Pancreas (tissue), 8 donors: ENCODE results near the gene ACOD1. TPM values are rescaled to one million over a fixed set of nuclear protein-coding genes. Genes with fewer than 3 reads are reported as not detected.

ENCODE experiments used
- polyA plus RNA-seq, 2 donors: library from polyadenylated mRNA; stranded (reverse); fragments of 200-250 nt; gene quantifications; one replicate each; pipeline ENCODE4 v1.2.3, GENCODE V29; 2013
- total RNA-seq, 6 donors: library from RNA; stranded (reverse); fragmentation: NEBNext Ultra II Directional in 4 of 6; extraction: Animal tissue kit (Norgen Biotek cat#: 25700) in 4 of 6; gene quantifications; one replicate each; pipeline versions ENCODE4 v1.2.1 to v1.2.4, GENCODE V29; 2021 to 2023
- donor health status: healthy with polysubstance abuse.
- donor health status: DM: no; HTN: no; CAD: no; lungs with moderate emphysema.
- donor health status: DM: no; HTN: no; CAD: no.
- donor health status: Bipolar disorder and iron deficiency.
- donor health status: DM: yes; HTN: yes; CAD: no.
- donor health status: DM: no; HTN: no; CAD: no.
- donor health status: DM: no; HTN: no; CAD: no.
- donor health status: DM: yes; HTN: yes; CAD: no.

Gene ACOD1
- total and polyA plus RNA-seq, 8 donors: not detected

Other genes with a start within 250 kb of the ACOD1 start
- 10 to 100 TPM in 3 of 6 donors, 1 to 10 TPM in 3; 6.3 to 46.1 (median 14.8) TPM for gene KCTD12, start 62.1 kb upstream of the ACOD1 start, total RNA-seq
- 10 to 100 TPM in 1 of 2 donors, 1 to 10 TPM in 1; 7.0 to 21.1 TPM for gene KCTD12, start 62.1 kb upstream of the ACOD1 start, polyA plus RNA-seq
- gene CLN5, start 43.6 kb downstream of the ACOD1 start, total RNA-seq: 10 to 100 TPM; 14.3 to 24.3 (median 19.4) TPM
- gene CLN5, start 43.6 kb downstream of the ACOD1 start, polyA plus RNA-seq: 10 to 100 TPM in 1 of 2 donors, 1 to 10 TPM in 1; 9.1 to 17.0 TPM
- gene FBXL3, start 78.6 kb downstream of the ACOD1 start, total RNA-seq: 10 to 100 TPM; 11.9 to 23.8 (median 14.5) TPM
- gene FBXL3, start 78.6 kb downstream of the ACOD1 start, polyA plus RNA-seq: 10 to 100 TPM in 1 of 2 donors, 1 to 10 TPM in 1; 7.5 to 16.8 TPM